LNCaP clone FGC (cell line): ENCODE measurements around the gene SLF2.

Experiments used
- DNase-seq: peaks from one replicate; pipeline ENCODE4 v3.0.0-alpha.2; 2011; ENCODE audit warnings: low read depth
- H3K4me3 ChIP-seq: 2 replicates; pipeline ENCODE4 v1.5.1; 2011; ENCODE audit warnings: mild to moderate bottlenecking, low read depth, low read length, control low read depth
- CTCF ChIP-seq: IDR thresholded peaks from 2 replicates; pipeline ENCODE4 v1.5.1; 2012; ENCODE audit warnings: mild to moderate bottlenecking; ENCODE audit not compliant: control insufficient read depth, insufficient read depth; ENCODE audit errors: extremely low read depth

SLF2 gene

GRCh38 chr10:100989088-100989487, 76.3 kb downstream of the SLF2 start:
- TF ChIP-seq CTCF = no peak
- H3K4me3 ChIP-seq = peak overlapping the region; percentile 88; the same call in 1 of the 2 replicates
- no peak for DNase-seq

DNA sequence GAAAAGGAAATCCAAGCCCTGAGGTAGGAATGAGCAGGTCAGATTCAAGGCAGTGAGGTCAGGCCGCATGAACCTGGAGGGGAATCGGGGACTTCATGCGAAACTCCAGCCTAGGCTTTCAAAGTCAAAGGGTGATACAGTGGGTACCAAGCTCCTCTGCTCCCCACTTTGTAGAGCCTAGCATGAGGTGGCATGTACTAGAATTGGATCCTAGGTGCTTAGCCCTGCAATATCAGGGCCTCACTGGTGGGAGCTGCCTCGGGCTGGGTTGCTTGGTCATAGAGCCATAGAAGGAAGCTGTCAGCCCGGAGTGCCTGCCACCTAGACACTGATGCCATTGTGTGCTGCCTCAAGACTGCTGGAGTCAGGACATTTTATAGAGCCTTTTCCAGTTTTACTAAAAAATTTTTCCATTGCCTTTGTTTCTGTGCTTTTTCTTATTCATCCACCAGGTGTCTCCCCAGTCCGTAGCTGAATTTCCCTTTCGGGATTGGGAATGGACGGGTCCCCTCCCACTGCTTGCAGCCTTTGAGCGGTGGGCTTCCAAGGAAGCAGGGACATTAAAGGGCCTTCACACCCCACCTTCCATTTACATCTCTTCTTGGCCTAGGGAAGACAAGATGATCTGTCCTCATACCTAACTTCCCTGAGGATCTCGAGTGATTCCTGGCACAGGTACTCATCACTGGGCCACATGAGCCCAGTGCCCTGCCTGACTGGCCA, 81.4 kb downstream of the SLF2 start:
- no peak overlapping the region for H3K4me3 ChIP-seq
- peak; percentile 34 for TF ChIP-seq CTCF
- no peak for DNase-seq

GRCh38 chr10:100995181-100995580, 82.4 kb downstream of the SLF2 start:
- no peak for TF ChIP-seq CTCF
- H3K4me3 ChIP-seq = no peak overlapping the region

DNA sequence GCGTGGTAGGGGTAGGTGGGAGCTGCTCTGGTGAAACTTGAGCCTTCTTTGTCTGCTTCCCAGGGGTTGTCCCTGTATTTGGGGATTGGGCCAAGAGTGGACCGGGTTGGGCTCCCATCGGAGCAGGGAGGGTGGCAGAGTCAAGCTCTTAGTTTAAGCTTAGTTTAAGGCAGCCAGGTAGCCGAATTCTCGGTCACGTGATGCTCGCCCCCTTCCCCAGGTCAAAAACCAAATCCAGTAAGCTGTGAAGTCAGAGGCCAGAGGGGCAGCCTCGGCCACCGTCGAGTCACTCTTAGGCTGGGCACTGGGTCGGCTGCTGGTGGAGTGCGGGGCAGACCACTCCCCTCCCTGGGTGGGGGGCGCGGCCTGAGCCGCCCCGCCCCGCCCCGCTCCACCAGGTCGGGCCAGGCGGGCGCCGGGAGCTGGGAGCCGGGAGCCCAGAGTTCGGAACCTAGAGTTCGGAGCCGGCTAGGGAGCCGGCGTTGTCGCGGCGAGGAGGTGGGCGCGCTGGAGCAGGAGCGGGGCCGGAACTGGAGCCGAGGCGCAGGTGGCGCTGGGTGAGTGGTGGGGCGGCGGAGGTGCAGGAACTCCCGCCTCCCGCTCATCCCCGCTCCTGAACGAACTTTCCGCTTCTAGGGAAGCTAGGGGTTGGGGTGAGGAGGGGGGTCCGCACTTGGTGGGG, 84.1 kb downstream of the SLF2 start:
- TF ChIP-seq CTCF = no peak
- DNase-seq = no peak
- peak overlapping the region; percentile 62 for H3K4me3 ChIP-seq

More at GRCh38 chr10:100995181-100995580, 82.4 kb downstream of the SLF2 start:
- no peak for DNase-seq

- peak; percentile 57 for TF ChIP-seq CTCF
- no peak for DNase-seq
- H3K4me3 ChIP-seq = peak overlapping the region; percentile 62
Observed at GRCh38 chr10:100997360-100998182, 84.8 kb downstream of the SLF2 start.

DNA sequence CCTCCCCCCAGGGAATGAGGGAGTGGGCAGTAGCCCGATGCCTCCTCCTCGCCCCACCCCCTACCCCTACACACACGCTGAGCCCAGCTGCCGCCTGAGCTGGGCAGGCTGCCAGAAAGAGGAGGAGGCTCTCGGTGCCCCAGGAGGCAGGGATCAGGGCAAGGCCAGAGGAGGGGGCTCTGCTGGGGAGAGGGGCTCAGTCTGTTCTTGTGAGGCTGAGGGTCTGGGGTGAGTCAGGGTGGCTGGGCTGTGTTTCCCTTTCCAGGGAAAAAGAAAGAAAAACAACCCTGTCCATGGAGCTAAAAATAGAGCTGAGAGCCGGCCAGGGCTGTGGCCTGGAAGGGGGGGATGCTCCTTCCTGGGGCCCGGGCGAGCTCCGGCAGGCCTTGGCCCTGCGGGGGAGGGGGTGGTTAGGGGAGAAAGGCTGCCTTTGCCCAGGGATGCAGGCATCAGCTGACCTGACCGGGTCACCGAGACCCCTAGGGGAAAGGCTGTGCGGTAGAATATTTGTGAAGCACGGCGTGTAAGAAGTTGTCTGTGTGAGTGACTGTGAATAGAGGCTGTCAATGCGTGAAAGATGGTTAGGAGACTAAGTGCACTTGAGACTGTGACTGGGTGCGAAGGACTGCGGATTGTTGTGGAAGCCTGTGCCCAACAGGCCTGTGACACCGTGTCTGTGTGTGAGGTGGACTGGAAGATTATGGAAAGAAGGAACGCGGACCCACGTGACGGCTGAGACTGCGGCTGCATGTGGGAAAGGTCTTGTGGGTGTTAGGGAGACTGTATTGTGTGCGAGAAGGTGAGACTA, 85.6 kb downstream of the SLF2 start:
- no peak for DNase-seq
- H3K4me3 ChIP-seq = peak overlapping the region; percentile 62
- TF ChIP-seq CTCF = no peak
